Gastrocnemius medialis (tissue), 4 donors: Measurements from ENCODE around the gene TMEM62.

Experiments
- CTCF ChIP-seq, 5 experiments: fragments of 450-650 bp in 3 of 5; fragments of 200-600 bp in 2 of 5; sonication (generic) in 2 of 5; IDR thresholded peaks in 4 of 5; conservative IDR thresholded peaks in 1 of 5; 1 replicate in 4 of 5; 2 replicates in 1 of 5; pipeline ENCODE4 v1.5.1; 2016 to 2019; ENCODE audit warnings: antibody characterized with exemption in 5 of 5, mild to moderate bottlenecking in 3 of 5, moderate library complexity in 3 of 5
- POLR2A ChIP-seq, 2 donors: fragments of 450-650 bp; IDR thresholded peaks; one replicate each; pipeline ENCODE4 v1.6.1; 2017; ENCODE audit warnings: antibody characterized with exemption in 2 of 2, mild to moderate bottlenecking in 2 of 2, moderate library complexity in 2 of 2

GRCh38 chr15:43189296-43189695 is 55.9 kb downstream of the TMEM62 start:
- no peak for TF ChIP-seq POLR2A (IDR thresholded peaks at IDR 0.05)
- TF ChIP-seq CTCF (IDR thresholded peaks at IDR 0.05 in 4 of 5, conservative IDR thresholded peaks at IDR 0.05 in 1 of 5), result no peak
